Omental fat pad (tissue), 4 donors: ENCODE data around the gene ANXA5. TPM values are rescaled to one million over a fixed set of nuclear protein-coding genes. Genes with fewer than 3 reads are reported as not detected.

ENCODE experiments used
- ATAC-seq: fragments of 150-250 bp; one replicate; pipeline ENCODE4 v1.9.1; 2016; ENCODE audit warnings: mild to moderate bottlenecking, moderate library complexity; ENCODE audit not compliant: low FRiP score
- DNase-seq: peaks from one replicate; pipeline ENCODE4 v3.0.0-alpha.2; 2019; ENCODE audit warnings: low spot score
- CTCF ChIP-seq, 3 donors: fragments of 450-650 bp; IDR thresholded peaks; one replicate each; pipeline ENCODE4 v1.5.1; 2016 to 2017; ENCODE audit warnings: antibody characterized with exemption in 3 of 3, mild to moderate bottlenecking in 3 of 3, moderate library complexity in 2 of 3
- total RNA-seq, 4 donors: library from RNA; depleted of rRNA; stranded (reverse); fragments of >200 nt; gene quantifications; one replicate each; pipeline ENCODE4 v1.1.0, GENCODE V29; 2016

ANXA5 gene
- total RNA-seq, 4 donors from 2014 or later: 319 to 810 (median 629) TPM

GRCh38 chr4:121702136-121702535 lies 5.4 kb upstream of the ANXA5 start:
- ATAC-seq (no peak), DNase-seq (no peak)
- no peak for TF ChIP-seq CTCF (IDR thresholded peaks at IDR 0.05)

- DNase-seq (no peak), ATAC-seq (no peak)
- no peak for TF ChIP-seq CTCF (IDR thresholded peaks at IDR 0.05)
These were observed 4.5 kb upstream of the ANXA5 start for GRCh38 chr4:121701263-121701662.

DNA sequence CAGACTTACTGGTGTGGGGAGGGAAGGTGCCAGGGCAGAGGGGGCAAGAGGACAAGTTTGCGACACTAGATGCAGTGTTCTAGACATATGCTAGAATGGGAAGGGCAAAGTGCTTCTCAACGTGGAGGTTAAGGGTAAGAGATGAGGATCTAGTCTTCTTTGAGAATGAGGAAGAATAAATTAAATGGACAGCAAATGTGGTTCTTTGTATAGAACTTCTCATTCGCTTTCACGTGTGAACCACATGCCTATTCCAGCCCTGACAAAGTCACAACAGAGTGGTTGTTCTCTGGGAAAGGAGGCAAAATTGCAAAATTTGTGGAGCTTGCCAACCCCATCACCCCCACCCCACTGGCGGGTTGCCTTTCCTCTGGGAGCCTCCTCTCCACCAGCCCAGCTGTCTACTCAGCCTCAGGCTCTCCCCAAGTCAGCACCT lies 1.5 kb upstream of the ANXA5 start:
- no peak for TF ChIP-seq CTCF (IDR thresholded peaks at IDR 0.05)
- DNase-seq (no peak), ATAC-seq (no peak)

DNA sequence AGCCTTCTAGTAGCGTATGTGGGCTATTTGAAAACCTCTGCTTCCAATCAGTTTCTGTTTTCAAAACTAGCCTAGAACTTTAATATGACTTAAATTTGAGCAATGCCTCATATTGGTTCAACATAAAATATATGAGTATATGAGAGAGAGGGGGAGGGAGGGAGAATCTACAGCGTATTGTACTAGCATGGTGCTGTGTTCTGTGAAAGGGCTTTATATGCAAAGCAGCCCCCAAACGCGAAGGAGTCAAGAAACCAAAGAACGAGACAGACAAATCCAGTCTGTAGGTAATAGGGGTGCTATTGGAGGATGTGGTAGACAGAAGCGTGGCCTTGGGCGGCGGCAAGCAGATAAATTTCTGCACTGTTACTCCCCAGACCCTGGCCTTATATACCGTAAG lies 784 bp upstream of the ANXA5 start:
- DNase-seq: no peak
- no peak for TF ChIP-seq CTCF (IDR thresholded peaks at IDR 0.05)
- no peak for ATAC-seq

DNA sequence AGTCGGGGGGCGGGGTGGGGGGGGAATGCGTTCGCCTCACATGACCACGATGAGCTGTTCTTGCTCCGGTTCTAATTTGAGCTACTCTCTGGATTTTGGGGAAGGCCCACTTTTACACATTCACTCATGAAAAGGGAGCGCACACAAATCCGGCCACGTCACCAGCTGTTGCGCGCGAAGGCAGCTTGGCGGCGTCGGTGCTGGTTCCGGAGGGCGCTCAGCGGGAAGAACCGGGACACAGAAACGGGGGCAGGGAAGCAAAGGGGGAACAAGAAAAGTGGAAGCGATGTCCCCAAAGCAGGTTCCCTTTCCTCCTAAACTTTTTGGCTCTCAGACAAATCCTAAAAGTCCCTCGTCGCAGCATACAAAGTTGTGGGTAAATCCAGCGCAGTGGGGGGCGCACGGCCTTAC lies 605 bp downstream of the ANXA5 start:
- TF ChIP-seq CTCF (IDR thresholded peaks at IDR 0.05): no peak
- peak; percentile 69 for ATAC-seq
- peak; percentile 60 for DNase-seq

DNA sequence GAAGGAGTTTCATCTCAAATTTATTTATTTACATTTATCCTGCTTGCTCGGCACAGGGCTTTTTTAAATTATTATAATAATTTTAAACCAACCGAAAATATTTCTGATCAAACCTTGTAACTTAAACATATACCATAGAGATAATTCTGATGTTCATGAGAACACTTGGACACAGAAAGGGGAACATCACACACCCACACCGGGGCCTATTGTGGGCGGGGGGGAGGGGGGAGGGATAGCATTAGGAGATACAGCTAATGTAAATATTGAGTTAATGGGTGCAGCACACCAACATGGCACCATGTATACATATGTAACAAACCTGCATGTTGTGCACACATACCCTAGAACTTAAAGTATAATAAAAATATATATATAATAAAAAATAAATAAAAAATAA lies 2.9 kb downstream of the ANXA5 start:
- no peak for DNase-seq
- no peak for ATAC-seq
- no peak for TF ChIP-seq CTCF (IDR thresholded peaks at IDR 0.05)

DNA sequence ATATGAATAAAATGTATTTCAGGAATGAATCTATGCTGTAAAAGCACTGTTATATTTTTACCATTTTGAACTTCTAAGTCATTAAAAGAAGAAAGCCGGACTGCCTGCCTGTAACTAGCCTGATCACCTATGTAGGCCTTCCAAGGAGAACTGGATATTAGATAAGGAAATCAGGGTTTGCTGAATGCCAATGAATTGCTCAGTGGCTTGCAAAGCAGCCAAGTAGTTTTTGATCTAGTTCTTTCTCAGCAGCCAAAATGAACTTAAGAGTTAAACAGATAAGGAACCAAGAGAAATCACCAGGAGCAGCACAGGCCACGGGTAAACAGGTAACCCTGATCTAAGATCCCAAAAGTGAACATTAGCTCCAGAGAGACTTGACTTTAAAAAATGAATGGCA lies 3.3 kb downstream of the ANXA5 start:
- TF ChIP-seq CTCF (IDR thresholded peaks at IDR 0.05): no peak
- ATAC-seq (no peak), DNase-seq (no peak)
